Testis (tissue), 3 donors: ENCODE results near the gene RNF224. TPM values are rescaled to one million over a fixed set of nuclear protein-coding genes. Genes with fewer than 3 reads are reported as not detected.

ENCODE experiments used
- DNase-seq: peaks from one replicate; pipeline ENCODE4 v3.0.0-alpha.2; 2019
- H3K27ac ChIP-seq, 2 donors: fragments of 200-600 bp; sonication (generic); one replicate each; pipeline ENCODE4 v1.5.1; 2019
- H3K27me3 ChIP-seq: fragments of 200-600 bp; sonication (generic); one replicate; pipeline ENCODE4 v1.5.1; 2019
- H3K36me3 ChIP-seq: fragments of 200-600 bp; sonication (generic); one replicate; pipeline ENCODE4 v1.5.1; 2017; ENCODE audit warnings: low read depth; ENCODE audit errors: missing control alignments
- H3K4me1 ChIP-seq: fragments of 200-600 bp; sonication (generic); one replicate; pipeline ENCODE4 v1.5.1; 2019
- H3K4me3 ChIP-seq, 2 donors: fragments of 200-600 bp; sonication (generic); one replicate each; pipeline ENCODE4 v1.5.1; 2017 to 2019
- H3K9me3 ChIP-seq: fragments of 200-600 bp; sonication (generic); one replicate; pipeline ENCODE4 v1.5.1; 2017
- CTCF ChIP-seq, 3 experiments: fragments of 450-650 bp in 2 of 3; fragments of 200-600 bp in 1 of 3; sonication (generic) in 1 of 3; IDR thresholded peaks; one replicate each; pipeline ENCODE4 v1.5.1; 2016 to 2019; ENCODE audit warnings: antibody characterized with exemption in 3 of 3, mild to moderate bottlenecking in 2 of 3, moderate library complexity in 1 of 3
- POLR2A ChIP-seq: fragments of 450-650 bp; IDR thresholded peaks from one replicate; pipeline ENCODE4 v1.6.1; 2017; ENCODE audit warnings: antibody characterized with exemption, mild to moderate bottlenecking, moderate library complexity
- WGBS, 2 donors: methylation state at CpG; one replicate each; pipeline ENCODE4 v1.1.5; 2018; 5-methylcytosine and 5-hydroxymethylcytosine counted together
- intact Hi-C: fragments of 100-400 bp; cut with DNase I; formaldehyde crosslinking; loops from one replicate; pipeline ENCODE4 v1.15.1; 2023; ENCODE audit warnings: low total_unique reads
- polyA plus RNA-seq: library from polyadenylated mRNA; stranded (reverse); fragments of 350-450 nt; fragmentation: Illumina TruSeq; extraction: RNeasy Lipid Tissue Mini Kit (QIAGEN cat#74804); gene quantifications from one replicate; pipeline ENCODE4 v1.2.3, GENCODE V29; 2014; ENCODE audit warnings: low read depth, low replicate concordance; ENCODE audit not compliant: insufficient read depth
- total RNA-seq, 2 donors: library from RNA; depleted of rRNA; stranded (reverse); fragments of >200 nt; gene quantifications; one replicate each; pipeline ENCODE4 v1.2.3, GENCODE V29; 2016

The RNF224 gene
- total and polyA plus RNA-seq, 3 donors from 2014 or later = 0.17 to 0.71 (median 0.37) TPM

- intact Hi-C loops = no loop called here
- 90 to 94% methylated on average over 21 to 32 of the region's 49 CpGs for WGBS, 2 donors
- no peaks in the 10 kb centered on the region for H3K9me3 ChIP-seq
- DNase-seq = no peak
- no peak overlapping the region for H3K27ac ChIP-seq
- no peaks in the 10 kb centered on the region for H3K27me3 ChIP-seq
- TF ChIP-seq POLR2A (no peak), CTCF (IDR thresholded peaks at IDR 0.05) (no peak)
- no peaks in the 10 kb centered on the region for H3K36me3 ChIP-seq
- H3K4me3 ChIP-seq = no peak overlapping the region
- H3K4me1 ChIP-seq = peaks cover 9% of the 10 kb centered on the region
These were observed 13.9 kb upstream of the RNF224 start for GRCh38 chr9:137213160-137214060.

- TF ChIP-seq CTCF (IDR thresholded peaks at IDR 0.05) (no peak), POLR2A (no peak)
- no peak for DNase-seq
- Histone ChIP-seq H3K9me3 (no peaks in the 10 kb centered on the region), H3K27me3 (no peaks in the 10 kb centered on the region), H3K27ac (no peak overlapping the region), H3K4me3 (no peak overlapping the region), H3K4me1 (peaks cover 14% of the 10 kb centered on the region), H3K36me3 (no peaks in the 10 kb centered on the region)
- intact Hi-C loops = no loop called here
- WGBS, 2 donors = 76 to 86% methylated on average over 10 to 19 of the region's 19 CpGs
These were observed 12.7 kb upstream of the RNF224 start for GRCh38 chr9:137214620-137215019.

- no peaks in the 10 kb centered on the region for H3K9me3 ChIP-seq
- H3K27me3 ChIP-seq = no peaks in the 10 kb centered on the region
- no peak overlapping the region for H3K4me3 ChIP-seq
- H3K4me1 ChIP-seq = peaks cover 14% of the 10 kb centered on the region
- no peak for TF ChIP-seq CTCF (IDR thresholded peaks at IDR 0.05)
- TF ChIP-seq POLR2A = no peak
- intact Hi-C loops = no loop called here
- no peaks in the 10 kb centered on the region for H3K36me3 ChIP-seq
- WGBS, 2 donors = 92 to 95% methylated on average over 11 to 20 of the region's 22 CpGs
- no peak for DNase-seq
- no peak overlapping the region for H3K27ac ChIP-seq
These were observed 11.9 kb upstream of the RNF224 start for GRCh38 chr9:137215196-137215986.

- Histone ChIP-seq H3K4me3 (no peak overlapping the region), H3K27me3 (no peaks in the 10 kb centered on the region), H3K27ac (no peak overlapping the region), H3K4me1 (peaks cover 16% of the 10 kb centered on the region), H3K9me3 (no peaks in the 10 kb centered on the region), H3K36me3 (no peaks in the 10 kb centered on the region)
- WGBS, 2 donors = 68 to 90% methylated on average over 2 to 30 of the region's 30 CpGs
- TF ChIP-seq CTCF (IDR thresholded peaks at IDR 0.05) = no peak
- TF ChIP-seq POLR2A = no peak
- intact Hi-C loops = no loop called here
- peak; percentile 87 for DNase-seq
These were observed 10.9 kb upstream of the RNF224 start for GRCh38 chr9:137216188-137216965.
